DND-41 (cell line): Measurements from ENCODE around the gene NSMCE3.

ENCODE experiments used
- ATAC-seq: fragments of 200-7000 bp; cut with Tn5 transposase; 3 replicates; pipeline ENCODE4 v1.9.1; 2021; ENCODE audit warnings: low read depth; ENCODE audit not compliant: insufficient read depth
- DNase-seq: peaks from one replicate; pipeline ENCODE4 v3.0.0-alpha.2; 2020
- H2AFZ ChIP-seq: 2 replicates; pipeline ENCODE4 v1.6.0; 2012; ENCODE audit warnings: low read depth, low read length
- H3K27ac ChIP-seq: 2 replicates; pipeline ENCODE4 v1.5.1; 2012; ENCODE audit warnings: low read length, inconsistent platforms
- H3K27me3 ChIP-seq: fragments of 200-600 bp; sonication (generic); 2 replicates; pipeline ENCODE4 v1.6.0; 2012; ENCODE audit warnings: low read length, mild to moderate bottlenecking, inconsistent platforms; ENCODE audit not compliant: insufficient read depth, poor library complexity
- H3K36me3 ChIP-seq: 2 replicates; pipeline ENCODE4 v1.5.1; 2012; ENCODE audit warnings: low read length, inconsistent platforms; ENCODE audit not compliant: insufficient read depth
- H3K4me1 ChIP-seq: 2 replicates; pipeline ENCODE4 v1.5.1; 2012; ENCODE audit warnings: mild to moderate bottlenecking, low read length; ENCODE audit not compliant: insufficient read depth
- H3K4me2 ChIP-seq: 2 replicates; pipeline ENCODE4 v1.6.0; 2012; ENCODE audit warnings: mild to moderate bottlenecking, moderate library complexity, low read length, inconsistent platforms; ENCODE audit not compliant: insufficient read depth
- H3K4me3 ChIP-seq, 2 experiments: fragments of 200-600 bp in 1 of 2; shearing (Covaris generic) in 1 of 2; 2 replicates each; pipeline ENCODE4 v1.5.1; 2012 to 2016; ENCODE audit warnings: inconsistent platforms in 2 of 2, low read length in 2 of 2, mild to moderate bottlenecking in 2 of 2, low read depth in 1 of 2, moderate library complexity in 1 of 2
- H3K79me2 ChIP-seq: 2 replicates; pipeline ENCODE4 v1.6.0; 2012; ENCODE audit warnings: low read length, inconsistent platforms; ENCODE audit not compliant: insufficient read depth
- H3K9ac ChIP-seq: 2 replicates; pipeline ENCODE4 v1.6.0; 2012; ENCODE audit warnings: low read depth, mild to moderate bottlenecking, inconsistent platforms, low read length, moderate library complexity
- H3K9me3 ChIP-seq: 2 replicates; pipeline ENCODE4 v1.5.1; 2012; ENCODE audit warnings: low read length, moderate library complexity, mild to moderate bottlenecking, inconsistent platforms; ENCODE audit not compliant: insufficient read depth, severe bottlenecking
- H4K20me1 ChIP-seq: 2 replicates; pipeline ENCODE4 v1.6.0; 2012; ENCODE audit warnings: low read length; ENCODE audit not compliant: insufficient read depth
- CTCF ChIP-seq: IDR thresholded peaks from 2 replicates; pipeline ENCODE4 v1.5.1; 2012; ENCODE audit warnings: borderline replicate concordance, low read length, moderate library complexity, mild to moderate bottlenecking; ENCODE audit not compliant: poor library complexity, severe bottlenecking; ENCODE audit errors: extremely low read depth
- EZH2 ChIP-seq: IDR thresholded peaks from 3 replicates; pipeline ENCODE4 v1.6.1; 2012; ENCODE audit warnings: borderline replicate concordance, low read depth, mild to moderate bottlenecking, moderate library complexity, low read length, inconsistent platforms; ENCODE audit not compliant: severe bottlenecking

Gene NSMCE3

GRCh38 chr15:29241207-29241606 is 28.4 kb downstream of the NSMCE3 start:
- ATAC-seq = no peak
- Histone ChIP-seq H3K27me3 (peaks cover 3% of the 10 kb centered on the region), H3K27ac (no peak overlapping the region), H4K20me1 (no peaks in the 10 kb centered on the region), H3K9ac (no peak overlapping the region), H3K36me3 (no peaks in the 10 kb centered on the region), H2AFZ (no peak overlapping the region), H3K79me2 (no peaks in the 10 kb centered on the region), H3K4me3 (no peak overlapping the region), H3K4me2 (no peak overlapping the region), H3K4me1 (no peaks in the 10 kb centered on the region), H3K9me3 (no peaks in the 10 kb centered on the region)
- DNase-seq = no peak
- no peak for TF ChIP-seq CTCF
- TF ChIP-seq EZH2 = no peak

GRCh38 chr15:29239395-29239794 is 30.2 kb downstream of the NSMCE3 start:
- Histone ChIP-seq H3K4me2 (no peak overlapping the region), H3K9me3 (peaks cover 2% of the 10 kb centered on the region), H3K27me3 (peaks cover 3% of the 10 kb centered on the region), H3K4me3 (no peak overlapping the region), H3K9ac (no peak overlapping the region), H3K27ac (no peak overlapping the region), H2AFZ (no peak overlapping the region), H3K79me2 (no peaks in the 10 kb centered on the region), H3K4me1 (no peaks in the 10 kb centered on the region), H4K20me1 (no peaks in the 10 kb centered on the region), H3K36me3 (no peaks in the 10 kb centered on the region)
- DNase-seq (no peak), ATAC-seq (no peak)
- TF ChIP-seq EZH2 (no peak), CTCF (no peak)

GRCh38 chr15:29233566-29233965 is 36.1 kb downstream of the NSMCE3 start:
- H3K79me2 ChIP-seq = no peaks in the 10 kb centered on the region
- H3K4me2 ChIP-seq = no peak overlapping the region
- peaks cover 2% of the 10 kb centered on the region for H3K9me3 ChIP-seq
- H4K20me1 ChIP-seq = no peaks in the 10 kb centered on the region
- no peak overlapping the region for H3K27ac ChIP-seq
- H3K9ac ChIP-seq = no peak overlapping the region
- H3K4me3 ChIP-seq = no peak overlapping the region
- no peak overlapping the region for H2AFZ ChIP-seq
- peaks cover 5% of the 10 kb centered on the region for H3K27me3 ChIP-seq
- ATAC-seq (no peak), DNase-seq (no peak)
- TF ChIP-seq EZH2 = no peak
- no peak for TF ChIP-seq CTCF
- H3K36me3 ChIP-seq = no peaks in the 10 kb centered on the region
- no peaks in the 10 kb centered on the region for H3K4me1 ChIP-seq
